Peyer's patch (tissue), 4 donors: ENCODE measurements around the gene SPATA31D1. TPM values are rescaled to one million over a fixed set of nuclear protein-coding genes. Genes with fewer than 3 reads are reported as not detected.
"Not testable (repeated sequence)": the region's sequence is repeated elsewhere in the genome, so short reads cannot be mapped to it uniquely, and the experiment has no call there.

Experiments used
- DNase-seq, 3 donors: peaks; one replicate each; pipeline ENCODE4 v3.0.0-alpha.2; 2017 to 2019
- H3K27ac ChIP-seq, 4 donors: fragments of 200-600 bp; sonication (generic); one replicate each; pipeline ENCODE4 v1.5.1; 2016 to 2019
- H3K27me3 ChIP-seq, 2 donors: fragments of 200-600 bp; sonication (generic); one replicate each; pipeline ENCODE4 v1.5.1; 2019
- H3K36me3 ChIP-seq, 3 donors: fragments of 200-600 bp; sonication (generic); one replicate each; pipeline ENCODE4 v1.5.1; 2016 to 2019
- H3K4me1 ChIP-seq, 4 donors: fragments of 200-600 bp; sonication (generic); one replicate each; pipeline ENCODE4 v1.5.1; 2016 to 2019
- H3K4me3 ChIP-seq, 4 donors: fragments of 200-600 bp; sonication (generic); 1 replicate in 3 of 4; 2 replicates in 1 of 4; pipeline ENCODE4 v1.5.1; 2016 to 2019; ENCODE audit warnings: mild to moderate bottlenecking in 1 of 4
- H3K9me3 ChIP-seq, 4 donors: fragments of 200-600 bp; sonication (generic); one replicate each; pipeline ENCODE4 v1.5.1; 2016 to 2019; ENCODE audit warnings: mild to moderate bottlenecking in 1 of 4
- POLR2A ChIP-seq, 2 donors: fragments of 450-650 bp; IDR thresholded peaks; one replicate each; pipeline ENCODE4 v1.5.1; 2017; ENCODE audit warnings: antibody characterized with exemption in 2 of 2, mild to moderate bottlenecking in 2 of 2, moderate library complexity in 2 of 2
- total RNA-seq, 4 donors: library from RNA; depleted of rRNA; stranded (reverse); fragments of >200 nt; gene quantifications; one replicate each; pipeline ENCODE4 v1.1.0, GENCODE V29; 2016
- TF ChIP-seq, protein P1 (sequence below), 6 experiments: fragments of 450-650 bp in 4 of 6; fragments of 200-600 bp in 2 of 6; sonication (generic) in 1 of 6; IDR thresholded peaks; one replicate each; pipeline ENCODE4 v1.5.1; 2017 to 2019; ENCODE audit warnings: antibody characterized with exemption in 6 of 6, mild to moderate bottlenecking in 3 of 6, moderate library complexity in 1 of 6

Gene SPATA31D1
- not detected for total RNA-seq

DNA sequence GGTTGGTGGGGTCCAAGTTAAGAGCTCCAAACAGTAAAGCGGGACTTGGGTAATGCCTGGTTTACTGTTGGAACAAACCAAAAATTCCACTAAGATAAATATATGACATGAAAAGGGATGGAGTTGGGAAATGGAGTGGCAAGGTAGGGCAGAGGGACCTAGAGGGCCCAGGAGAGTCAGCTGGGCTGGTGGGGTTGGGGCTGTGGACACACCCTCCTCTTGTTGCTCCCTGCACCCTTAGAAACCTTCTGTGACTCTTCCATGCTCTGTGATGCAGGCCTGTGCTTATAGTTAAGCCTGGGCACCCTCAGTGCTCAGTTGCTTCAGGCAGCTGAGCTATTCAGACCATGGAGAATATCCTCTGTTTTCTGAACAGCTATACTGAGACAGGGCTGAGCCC, at the start of gene SPATA31D1:
Gene SPATA31D1, plus strand, starts transcription at position 301 of the 400 bp plus-strand sequence. Its CDS starts 47 bp downstream, at position 348.
- H3K27me3 ChIP-seq, H3K36me3 ChIP-seq, DNase-seq, H3K27ac ChIP-seq, H3K9me3 ChIP-seq, H3K4me3 ChIP-seq, H3K4me1 ChIP-seq: not testable (repeated sequence)

DNA sequence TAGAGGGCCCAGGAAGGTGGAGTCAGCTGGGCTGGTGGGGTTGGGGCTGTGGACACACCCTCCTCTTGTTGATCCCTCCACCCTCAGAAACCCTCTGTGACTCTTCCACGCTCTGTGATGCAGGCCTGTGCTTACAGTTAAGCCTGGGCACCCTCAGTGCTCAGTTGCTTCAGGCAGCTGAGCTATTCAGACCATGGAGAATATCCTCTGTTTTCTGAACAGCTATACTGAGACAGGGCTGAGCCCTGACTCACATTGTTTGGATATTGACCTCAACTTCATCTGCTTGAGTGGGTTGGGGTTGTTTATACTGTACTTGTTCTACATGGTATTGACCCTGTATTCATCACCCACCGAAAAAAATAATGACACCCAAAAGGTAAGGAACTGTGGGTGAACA, 45.2 kb upstream of the SPATA31D1 start, which contains the start of gene SPATA31D3:
Gene SPATA31D3, plus strand, starts transcription at position 108 of the 400 bp plus-strand sequence. Its CDS starts 86 bp downstream, at position 194.
- H3K9me3 ChIP-seq, H3K4me3 ChIP-seq, H3K4me1 ChIP-seq, H3K36me3 ChIP-seq, H3K27me3 ChIP-seq, DNase-seq, H3K27ac ChIP-seq: not testable (repeated sequence)

DNA sequence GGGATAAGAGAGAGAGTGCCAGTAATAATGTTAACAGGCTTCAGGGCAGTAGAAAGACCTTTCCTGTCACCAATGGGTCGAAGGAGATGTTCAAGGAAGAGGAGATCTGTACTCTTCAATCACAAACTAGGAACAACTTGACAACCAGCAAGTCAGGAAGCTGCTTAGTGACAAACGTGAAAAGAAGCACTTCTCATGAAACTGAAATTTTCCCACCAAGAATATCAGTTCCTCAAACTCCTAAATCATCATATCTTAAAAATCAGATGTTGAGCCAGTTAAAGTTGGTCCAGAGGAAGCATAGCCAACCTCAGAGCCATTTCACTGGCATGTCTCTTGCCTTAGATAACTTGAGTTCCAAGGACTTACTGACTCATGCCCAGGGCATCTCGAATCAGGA, 39.9 kb upstream of the SPATA31D1 start:
- DNase-seq, H3K4me1 ChIP-seq, H3K4me3 ChIP-seq, H3K9me3 ChIP-seq, H3K27me3 ChIP-seq, H3K27ac ChIP-seq, H3K36me3 ChIP-seq: not testable (repeated sequence)

DNA sequence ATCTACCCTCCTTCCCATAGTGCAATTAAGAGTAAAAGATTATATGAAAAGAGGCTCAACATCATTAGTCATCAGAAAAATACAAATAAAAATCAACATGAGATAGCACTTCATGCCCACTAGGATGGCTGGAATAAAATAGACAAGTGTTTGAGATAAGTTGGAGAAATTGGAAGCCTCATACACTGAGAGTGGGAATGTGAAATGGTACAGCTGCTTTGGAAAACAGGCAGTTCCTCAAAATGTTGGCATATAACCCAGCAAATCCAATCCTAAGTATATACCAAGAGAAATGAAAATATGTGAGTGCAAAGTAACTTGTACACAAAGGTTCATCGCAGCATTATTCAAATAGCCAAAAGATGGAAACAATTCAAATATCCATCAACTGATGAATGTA, 35.5 kb upstream of the SPATA31D1 start:
- no peak overlapping the region for H3K4me3 ChIP-seq
- no peaks in the 10 kb centered on the region for H3K27me3 ChIP-seq
- no peak for TF ChIP-seq POLR2A (IDR thresholded peaks at IDR 0.05)
- TF ChIP-seq, protein P1, sequence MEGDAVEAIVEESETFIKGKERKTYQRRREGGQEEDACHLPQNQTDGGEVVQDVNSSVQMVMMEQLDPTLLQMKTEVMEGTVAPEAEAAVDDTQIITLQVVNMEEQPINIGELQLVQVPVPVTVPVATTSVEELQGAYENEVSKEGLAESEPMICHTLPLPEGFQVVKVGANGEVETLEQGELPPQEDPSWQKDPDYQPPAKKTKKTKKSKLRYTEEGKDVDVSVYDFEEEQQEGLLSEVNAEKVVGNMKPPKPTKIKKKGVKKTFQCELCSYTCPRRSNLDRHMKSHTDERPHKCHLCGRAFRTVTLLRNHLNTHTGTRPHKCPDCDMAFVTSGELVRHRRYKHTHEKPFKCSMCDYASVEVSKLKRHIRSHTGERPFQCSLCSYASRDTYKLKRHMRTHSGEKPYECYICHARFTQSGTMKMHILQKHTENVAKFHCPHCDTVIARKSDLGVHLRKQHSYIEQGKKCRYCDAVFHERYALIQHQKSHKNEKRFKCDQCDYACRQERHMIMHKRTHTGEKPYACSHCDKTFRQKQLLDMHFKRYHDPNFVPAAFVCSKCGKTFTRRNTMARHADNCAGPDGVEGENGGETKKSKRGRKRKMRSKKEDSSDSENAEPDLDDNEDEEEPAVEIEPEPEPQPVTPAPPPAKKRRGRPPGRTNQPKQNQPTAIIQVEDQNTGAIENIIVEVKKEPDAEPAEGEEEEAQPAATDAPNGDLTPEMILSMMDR (IDR thresholded peaks at IDR 0.05): no peak
- H3K36me3 ChIP-seq: no peaks in the 10 kb centered on the region
- no peak overlapping the region for H3K27ac ChIP-seq
- DNase-seq: no peak
- peaks cover 0 to 6% (median 0%) of the 10 kb centered on the region in 4 donors for H3K9me3 ChIP-seq
- H3K4me1 ChIP-seq: no peaks in the 10 kb centered on the region

DNA sequence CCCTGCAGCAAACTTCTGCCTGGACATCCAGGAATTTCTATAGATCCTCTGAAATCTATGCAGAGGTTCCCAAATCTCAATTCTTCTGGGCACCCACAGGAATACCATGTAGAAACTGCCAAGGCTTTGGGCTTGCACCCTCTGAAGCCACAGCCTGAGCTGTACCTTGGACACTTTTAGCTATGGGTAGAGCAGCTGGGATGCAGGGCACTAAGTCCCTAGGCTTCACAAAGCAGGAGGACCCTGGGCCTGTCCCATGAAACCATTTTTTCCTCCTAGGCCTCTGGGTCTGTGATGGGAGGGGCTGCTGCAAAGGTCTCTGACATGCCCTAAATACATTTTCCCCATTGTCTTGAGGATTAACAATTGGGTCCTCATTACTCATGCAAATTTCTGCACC, 32.9 kb upstream of the SPATA31D1 start:
- TF ChIP-seq, protein P1 (IDR thresholded peaks at IDR 0.05): no peak
- no peak for TF ChIP-seq POLR2A (IDR thresholded peaks at IDR 0.05)
- Histone ChIP-seq H3K4me3 (no peak overlapping the region), H3K27me3 (no peaks in the 10 kb centered on the region), H3K4me1 (no peaks in the 10 kb centered on the region), H3K36me3 (no peaks in the 10 kb centered on the region), H3K9me3 (peaks cover 0 to 6% (median 0%) of the 10 kb centered on the region in 4 donors), H3K27ac (no peak overlapping the region)
- DNase-seq: no peak

DNA sequence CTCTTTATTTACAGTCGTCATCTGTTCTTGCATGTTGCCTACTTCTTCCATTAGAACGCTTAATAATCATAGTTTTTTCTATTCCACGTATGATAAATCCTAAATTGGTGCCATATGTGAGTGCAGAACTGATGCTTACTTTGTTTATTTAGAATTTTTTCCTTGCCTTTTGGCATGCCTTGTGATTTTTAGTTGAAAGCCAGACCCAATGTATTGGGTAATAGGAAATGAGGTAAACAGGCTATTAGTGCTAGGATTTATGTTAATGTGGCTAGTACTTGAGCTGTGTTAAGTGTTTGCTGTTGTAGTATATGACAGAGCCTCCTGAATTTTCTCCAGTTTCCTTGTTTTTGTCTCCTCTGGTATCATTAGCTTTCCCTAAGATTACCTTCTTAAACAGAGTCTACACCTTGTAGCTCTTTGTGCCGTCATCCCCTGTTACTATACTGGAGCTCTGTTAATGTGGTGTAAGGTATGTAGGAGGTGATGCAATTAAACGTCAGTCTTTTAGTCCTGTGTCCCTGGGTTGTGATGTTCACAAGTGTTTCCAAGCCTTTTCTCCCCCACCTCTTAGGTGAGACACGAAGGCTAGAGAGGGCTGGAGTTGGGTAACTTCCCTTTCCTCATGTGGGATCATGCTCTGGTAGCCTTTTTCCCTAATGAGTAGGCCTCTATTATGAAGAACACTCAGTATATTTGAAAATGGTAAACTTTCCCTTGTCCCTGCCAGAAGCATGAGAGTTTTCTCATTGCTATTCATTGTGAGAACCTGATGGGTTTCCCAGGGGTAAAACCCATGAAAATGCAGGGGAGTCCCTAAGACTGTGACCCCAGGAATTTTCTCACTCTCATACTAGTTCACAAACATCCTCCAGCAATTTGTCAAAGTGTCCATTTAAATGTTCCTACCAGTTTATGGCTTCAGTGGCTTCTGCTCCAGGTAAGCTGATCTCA, 24.1 kb upstream of the SPATA31D1 start:
- no peaks in the 10 kb centered on the region for H3K4me1 ChIP-seq
- no peaks in the 10 kb centered on the region for H3K36me3 ChIP-seq
- H3K27me3 ChIP-seq: no peaks in the 10 kb centered on the region
- H3K9me3 ChIP-seq: no peaks in the 10 kb centered on the region
- no peak overlapping the region for H3K4me3 ChIP-seq
- no peak for DNase-seq
- no peak overlapping the region for H3K27ac ChIP-seq
- no peak for TF ChIP-seq POLR2A (IDR thresholded peaks at IDR 0.05)
- TF ChIP-seq, protein P1 (IDR thresholded peaks at IDR 0.05): no peak

DNA sequence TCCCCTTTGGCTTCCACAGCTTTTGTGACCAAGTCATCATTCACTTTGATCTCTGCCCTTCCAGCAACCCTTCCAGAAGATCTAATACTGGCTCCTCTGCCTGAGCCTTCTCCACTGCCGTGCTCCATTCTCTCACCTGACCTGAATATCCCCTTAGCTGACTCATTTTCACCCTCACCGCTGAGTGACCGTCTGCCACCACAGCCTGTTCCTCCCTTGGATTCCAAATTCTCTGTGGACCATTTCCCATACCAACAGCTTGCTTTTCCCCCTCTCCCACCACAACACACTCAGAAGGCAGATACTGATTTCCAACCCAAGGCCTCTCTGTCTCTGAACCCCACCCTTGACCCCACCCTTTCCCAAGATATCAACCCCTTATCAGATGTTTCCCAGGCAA, 20.5 kb upstream of the SPATA31D1 start:
- no peak overlapping the region for H3K4me3 ChIP-seq
- H3K4me1 ChIP-seq: no peaks in the 10 kb centered on the region
- H3K27me3 ChIP-seq: no peaks in the 10 kb centered on the region
- H3K27ac ChIP-seq: no peak overlapping the region
- DNase-seq: no peak
- no peak for TF ChIP-seq POLR2A (IDR thresholded peaks at IDR 0.05)
- TF ChIP-seq, protein P1 (IDR thresholded peaks at IDR 0.05): no peak
- H3K9me3 ChIP-seq: no peaks in the 10 kb centered on the region
- H3K36me3 ChIP-seq: no peaks in the 10 kb centered on the region
